ENCODE data around the gene CASZ1. TPM values are rescaled to one million over a fixed set of nuclear protein-coding genes. Genes with fewer than 3 reads are reported as not detected.

Gene CASZ1
- polyA plus RNA-seq, 1 experiment: 0.06 TPM

DNA sequence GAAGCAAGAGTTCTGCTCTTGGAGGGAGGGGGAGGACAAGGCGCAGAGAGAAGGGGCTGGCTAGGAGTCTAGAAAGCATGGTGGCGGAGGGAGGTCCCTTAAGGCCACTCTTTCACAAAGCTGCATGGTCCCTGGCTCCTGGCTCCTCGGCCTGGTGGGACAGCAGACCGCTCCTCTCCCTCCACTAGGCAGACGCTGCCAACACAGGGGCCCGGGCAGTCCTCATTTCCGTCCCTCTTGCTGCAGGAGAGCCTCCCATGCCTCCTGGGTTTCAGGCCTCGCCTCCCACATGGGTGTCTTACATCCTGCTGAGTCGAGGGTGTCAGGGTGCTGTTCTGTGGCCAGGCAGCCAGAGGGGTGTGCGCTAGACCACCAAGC, 108.0 kb downstream of the CASZ1 start:
- no peak overlapping the region for H3K27ac ChIP-seq (ENCODE audit: low read depth, low read length)
- H3K27me3 ChIP-seq (ENCODE audit: control insufficient read depth, insufficient read depth, low read length): peaks cover 8% of the 10 kb centered on the region
- no peak overlapping the region for H3K4me3 ChIP-seq (ENCODE audit: low read depth, low read length)
- no peak for DNase-seq (ENCODE audit: low read depth, low spot score)
- TF ChIP-seq, protein P1, sequence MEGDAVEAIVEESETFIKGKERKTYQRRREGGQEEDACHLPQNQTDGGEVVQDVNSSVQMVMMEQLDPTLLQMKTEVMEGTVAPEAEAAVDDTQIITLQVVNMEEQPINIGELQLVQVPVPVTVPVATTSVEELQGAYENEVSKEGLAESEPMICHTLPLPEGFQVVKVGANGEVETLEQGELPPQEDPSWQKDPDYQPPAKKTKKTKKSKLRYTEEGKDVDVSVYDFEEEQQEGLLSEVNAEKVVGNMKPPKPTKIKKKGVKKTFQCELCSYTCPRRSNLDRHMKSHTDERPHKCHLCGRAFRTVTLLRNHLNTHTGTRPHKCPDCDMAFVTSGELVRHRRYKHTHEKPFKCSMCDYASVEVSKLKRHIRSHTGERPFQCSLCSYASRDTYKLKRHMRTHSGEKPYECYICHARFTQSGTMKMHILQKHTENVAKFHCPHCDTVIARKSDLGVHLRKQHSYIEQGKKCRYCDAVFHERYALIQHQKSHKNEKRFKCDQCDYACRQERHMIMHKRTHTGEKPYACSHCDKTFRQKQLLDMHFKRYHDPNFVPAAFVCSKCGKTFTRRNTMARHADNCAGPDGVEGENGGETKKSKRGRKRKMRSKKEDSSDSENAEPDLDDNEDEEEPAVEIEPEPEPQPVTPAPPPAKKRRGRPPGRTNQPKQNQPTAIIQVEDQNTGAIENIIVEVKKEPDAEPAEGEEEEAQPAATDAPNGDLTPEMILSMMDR (IDR thresholded peaks at IDR 0.05; ENCODE audit: low read depth, low read length): no peak
- POLR2A ChIA-PET: interaction anchor here (0.7 kb wide), 1 partner anchor 17 kb away, joined by 4 read pairs; no protein-coding TSS in a partner anchor
- CTCF ChIA-PET: no interaction called here
- H3K9me3 ChIP-seq (ENCODE audit: control insufficient read depth, insufficient read depth, low read length): no peaks in the 10 kb centered on the region; the same call in 1 of the 2 replicates

GRCh38 chr1:10687782-10688408, 108.6 kb downstream of the CASZ1 start:
- CTCF ChIA-PET: no interaction called here

GRCh38 chr1:10687251-10687651, 109.2 kb downstream of the CASZ1 start:
- POLR2A ChIA-PET: no interaction called here
- H3K27me3 ChIP-seq (ENCODE audit: control insufficient read depth, insufficient read depth, low read length): peaks cover 5% of the 10 kb centered on the region
- H3K4me3 ChIP-seq (ENCODE audit: low read depth, low read length): no peak overlapping the region
- TF ChIP-seq, protein P1 (IDR thresholded peaks at IDR 0.05; ENCODE audit: low read depth, low read length): no peak
- CTCF ChIA-PET: no interaction called here
- no peak for DNase-seq (ENCODE audit: low read depth, low spot score)
- H3K9me3 ChIP-seq (ENCODE audit: control insufficient read depth, insufficient read depth, low read length): no peaks in the 10 kb centered on the region; the same call in 1 of the 2 replicates
- H3K27ac ChIP-seq (ENCODE audit: low read depth, low read length): no peak overlapping the region

More at GRCh38 chr1:10687782-10688408, 108.6 kb downstream of the CASZ1 start:
- Histone ChIP-seq H3K4me3 (ENCODE audit: low read depth, low read length) (no peak overlapping the region), H3K27ac (ENCODE audit: low read depth, low read length) (no peak overlapping the region), H3K27me3 (ENCODE audit: control insufficient read depth, insufficient read depth, low read length) (peaks cover 6% of the 10 kb centered on the region), H3K9me3 (ENCODE audit: control insufficient read depth, insufficient read depth, low read length) (no peaks in the 10 kb centered on the region; the same call in 1 of the 2 replicates)
- POLR2A ChIA-PET: no interaction called here
- TF ChIP-seq, protein P1 (IDR thresholded peaks at IDR 0.05; ENCODE audit: low read depth, low read length): no peak
- no peak for DNase-seq (ENCODE audit: low read depth, low spot score)

- DNase-seq (ENCODE audit: low read depth, low spot score): no peak
- peaks cover 7% of the 10 kb centered on the region for H3K27me3 ChIP-seq (ENCODE audit: control insufficient read depth, insufficient read depth, low read length)
- ChIA-PET POLR2A (no interaction called here), CTCF (no interaction called here)
- H3K4me3 ChIP-seq (ENCODE audit: low read depth, low read length): no peak overlapping the region
- TF ChIP-seq, protein P1 (IDR thresholded peaks at IDR 0.05; ENCODE audit: low read depth, low read length): no peak
- H3K27ac ChIP-seq (ENCODE audit: low read depth, low read length): no peak overlapping the region
- no peaks in the 10 kb centered on the region; the same call in 1 of the 2 replicates for H3K9me3 ChIP-seq (ENCODE audit: control insufficient read depth, insufficient read depth, low read length)
Measured at GRCh38 chr1:10686404-10687040, 109.9 kb downstream of the CASZ1 start.

DNA sequence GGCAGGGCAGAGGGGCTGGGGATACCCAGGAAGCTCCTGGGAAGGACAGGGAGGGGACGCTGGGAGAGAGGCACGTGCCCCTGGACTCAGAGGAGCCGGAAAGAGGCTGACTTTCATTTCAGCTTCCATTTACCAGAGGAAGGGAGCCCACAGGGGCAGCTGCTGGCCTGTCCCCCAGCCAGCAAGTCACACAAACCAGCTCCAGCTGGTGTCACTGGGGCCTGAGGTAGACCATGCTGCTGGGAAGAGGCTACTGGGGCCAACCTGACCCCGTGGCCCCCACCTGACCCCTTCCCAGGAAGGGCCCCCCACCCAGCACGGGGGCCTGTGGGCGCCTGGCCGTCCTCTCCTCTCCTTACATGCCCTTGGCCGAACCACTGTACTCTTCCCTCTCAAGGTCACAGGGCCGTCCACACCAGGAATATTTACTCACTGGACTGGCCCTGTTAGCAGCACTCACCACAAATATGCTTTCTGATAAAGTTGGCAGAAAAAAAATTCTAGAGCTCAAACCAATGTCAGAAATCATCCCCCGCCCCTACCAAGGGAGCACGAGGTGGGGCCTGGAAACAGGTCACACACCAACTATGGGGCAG, 110.5 kb downstream of the CASZ1 start:
- Histone ChIP-seq H3K9me3 (ENCODE audit: control insufficient read depth, insufficient read depth, low read length) (no peaks in the 10 kb centered on the region; the same call in 1 of the 2 replicates), H3K4me3 (ENCODE audit: low read depth, low read length) (no peak overlapping the region), H3K27me3 (ENCODE audit: control insufficient read depth, insufficient read depth, low read length) (peaks cover 11% of the 10 kb centered on the region), H3K27ac (ENCODE audit: low read depth, low read length) (no peak overlapping the region)
- CTCF ChIA-PET: no interaction called here
- DNase-seq (ENCODE audit: low read depth, low spot score): no peak
- POLR2A ChIA-PET: no interaction called here
- TF ChIP-seq, protein P1 (IDR thresholded peaks at IDR 0.05; ENCODE audit: low read depth, low read length): no peak
